GM12891 (cell line): ENCODE measurements around the gene PARD3.

Experiments
- PAX5 ChIP-seq: IDR thresholded peaks from 2 replicates; pipeline ENCODE4 v1.6.1; 2011; ENCODE audit warnings: low read length, moderate library complexity, mild to moderate bottlenecking; ENCODE audit not compliant: insufficient read depth, severe bottlenecking
- POLR2A ChIP-seq: IDR thresholded peaks from 2 replicates; pipeline ENCODE4 v1.6.1; 2011; ENCODE audit warnings: low read depth, low read length, control low read depth
- POLR2AphosphoS5 ChIP-seq: IDR thresholded peaks from 2 replicates; pipeline ENCODE4 v1.6.1; 2011; ENCODE audit warnings: low read depth, low read length, control low read depth
- POU2F2 ChIP-seq: IDR thresholded peaks from 2 replicates; pipeline ENCODE4 v1.6.1; 2011; ENCODE audit warnings: low read depth, mild to moderate bottlenecking, control low read depth, low read length, moderate library complexity
- SPI1 ChIP-seq: IDR thresholded peaks from 2 replicates; pipeline ENCODE4 v1.6.1; 2011; ENCODE audit warnings: low read depth, low read length, control low read depth
- TAF1 ChIP-seq: IDR thresholded peaks from 2 replicates; pipeline ENCODE4 v1.6.1; 2011; ENCODE audit warnings: low read depth, low read length, control low read depth

- TF ChIP-seq POLR2A (no peak), POLR2AphosphoS5 (no peak), TAF1 (no peak), SPI1 (no peak), POU2F2 (no peak), PAX5 (no peak)
These were observed 309.8 kb downstream of the PARD3 start for GRCh38 chr10:34505338-34505737.
